WTC11 (cell line): ENCODE data around the gene DISC1.

Source experiments
- ATF6 ChIP-seq: sonication (generic); formaldehyde crosslinking; IDR thresholded peaks from 2 replicates; pipeline ENCODE4 v1.8.1; 2023; ENCODE audit warnings: mild to moderate bottlenecking, missing genetic modification reagents
- CTCF ChIP-seq: fragments of 200-600 bp; IDR thresholded peaks from 2 replicates; pipeline ENCODE4 v1.8.0; 2022; ENCODE audit warnings: antibody characterized with exemption
- E2F4 ChIP-seq: sonication (generic); formaldehyde crosslinking; IDR thresholded peaks from 2 replicates; pipeline ENCODE4 v1.8.1; 2022; ENCODE audit warnings: low read depth, mild to moderate bottlenecking, moderate library complexity, missing genetic modification reagents, borderline replicate concordance
- FOXP1 ChIP-seq: sonication (generic); formaldehyde crosslinking; IDR thresholded peaks from 2 replicates; pipeline ENCODE4 v1.8.0; 2022; ENCODE audit warnings: missing genetic modification reagents, mild to moderate bottlenecking, moderate library complexity, borderline replicate concordance
- HMGXB4 ChIP-seq: sonication (generic); formaldehyde crosslinking; IDR thresholded peaks from 2 replicates; pipeline ENCODE4 v1.8.1; 2023; ENCODE audit warnings: mild to moderate bottlenecking, moderate library complexity, missing genetic modification reagents
- IRF1 ChIP-seq: sonication (generic); formaldehyde crosslinking; IDR thresholded peaks from 2 replicates; pipeline ENCODE4 v1.8.0; 2023; ENCODE audit warnings: missing genetic modification reagents
- MYBL2 ChIP-seq: sonication (generic); formaldehyde crosslinking; IDR thresholded peaks from 2 replicates; pipeline ENCODE4 v1.8.1; 2023; ENCODE audit warnings: mild to moderate bottlenecking, moderate library complexity, missing genetic modification reagents
- SMAD3 ChIP-seq: sonication (generic); formaldehyde crosslinking; IDR thresholded peaks from 2 replicates; pipeline ENCODE4 v1.8.0; 2022; ENCODE audit warnings: missing genetic modification reagents, mild to moderate bottlenecking, borderline replicate concordance
- SP1 ChIP-seq: sonication (generic); formaldehyde crosslinking; conservative IDR thresholded peaks from 2 replicates; pipeline ENCODE4 v1.8.1; 2022; ENCODE audit warnings: missing genetic modification reagents
- TEAD4 ChIP-seq: sonication (generic); formaldehyde crosslinking; IDR thresholded peaks from 2 replicates; pipeline ENCODE4 v1.8.0; 2022; ENCODE audit warnings: mild to moderate bottlenecking, missing genetic modification reagents
- USF2 ChIP-seq: sonication (generic); formaldehyde crosslinking; IDR thresholded peaks from 2 replicates; pipeline ENCODE4 v1.8.1; 2023; ENCODE audit warnings: mild to moderate bottlenecking, missing genetic modification reagents, moderate library complexity
- ZNF232 ChIP-seq: sonication (generic); formaldehyde crosslinking; IDR thresholded peaks from 2 replicates; pipeline ENCODE4 v1.8.0; 2022; ENCODE audit warnings: mild to moderate bottlenecking, missing genetic modification reagents

GRCh38 chr1:231860221-231861088, 233.9 kb downstream of the DISC1 start:
- TF ChIP-seq E2F4 (CRISPR knock-in tag) = no peak
- TF ChIP-seq SP1 (CRISPR knock-in tag) = no peak
- TF ChIP-seq CTCF = no peak
- TF ChIP-seq ZNF232 (CRISPR knock-in tag) = no peak
- no peak for TF ChIP-seq ATF6
- TF ChIP-seq TEAD4 (CRISPR knock-in tag) = no peak
- no peak for TF ChIP-seq IRF1 (CRISPR knock-in tag)
- no peak for TF ChIP-seq FOXP1 (CRISPR knock-in tag)
- no peak for TF ChIP-seq SMAD3 (CRISPR knock-in tag)
- TF ChIP-seq HMGXB4 (CRISPR knock-in tag) = no peak
- TF ChIP-seq USF2 (CRISPR knock-in tag) = no peak
- TF ChIP-seq MYBL2 (CRISPR knock-in tag) = no peak
